ENCODE data around the gene ZRANB3. TPM values are rescaled to one million over a fixed set of nuclear protein-coding genes. Genes with fewer than 3 reads are reported as not detected.

ZRANB3 gene
- total and polyA plus RNA-seq, 7 experiments from 2014 or later, result 4.7 to 7.4 (median 5.6) TPM

GRCh38 chr2:135256531-135257260, 274.3 kb downstream of the ZRANB3 start:
- Mint-ChIP-seq H3K36me3 (peaks cover 0 to 26% (median 20%) of the 10 kb centered on the region in 5 donors), H3K27ac (no peak overlapping the region), H3K9me3 (peaks cover 0 to 10% (median 2%) of the 10 kb centered on the region in 11 donors), H3K4me3 (no peak overlapping the region), H3K4me1 (no peaks in the 10 kb centered on the region), H3K27me3 (no peaks in the 10 kb centered on the region)
- Histone ChIP-seq H3K4me3 (ENCODE audit: low read length) (no peak overlapping the region), H3K36me3 (ENCODE audit: control insufficient read depth in 2 of 3, insufficient read depth in 3 of 3, low read length in 3 of 3) (no peaks in the 10 kb centered on the region), H3K9me3 (ENCODE audit: control insufficient read depth in 2 of 3, low read length in 3 of 3) (no peaks in the 10 kb centered on the region), H3K27ac (ENCODE audit: low read depth, low read length) (no peak overlapping the region), H3K4me1 (ENCODE audit: control insufficient read depth in 2 of 2, insufficient read depth in 2 of 2, low read length in 2 of 2) (no peaks in the 10 kb centered on the region), H3K27me3 (ENCODE audit: control insufficient read depth in 2 of 2, insufficient read depth in 2 of 2, low read length in 2 of 2) (no peaks in the 10 kb centered on the region)
- no peak for DNase-seq
- no peak for ATAC-seq
- intact Hi-C loops (cut with micrococcal nuclease), result no loop called here
- CTCF ChIA-PET, result no interaction called here
- POLR2A ChIA-PET, result no interaction called here

DNA sequence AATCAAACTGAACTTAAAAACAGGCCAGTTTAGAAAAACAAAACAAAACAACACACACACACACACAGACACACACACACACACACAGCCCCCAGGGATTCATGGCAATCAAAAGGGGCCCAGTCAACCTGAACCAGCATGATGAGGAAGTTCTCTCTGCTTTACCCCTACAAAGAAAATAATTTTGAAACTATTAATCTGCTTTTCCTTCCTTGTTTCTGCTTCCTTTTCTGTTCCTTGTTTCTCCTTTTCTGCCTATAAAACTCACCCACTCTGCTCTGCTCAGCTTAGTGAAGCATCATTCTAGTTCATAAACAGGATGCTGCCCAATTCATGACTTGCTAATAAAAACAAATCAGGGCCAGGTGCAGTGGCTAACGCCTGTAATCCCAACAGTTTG, 275.8 kb downstream of the ZRANB3 start:
- Mint-ChIP-seq H3K4me1 (no peaks in the 10 kb centered on the region), H3K27ac (no peak overlapping the region), H3K27me3 (no peaks in the 10 kb centered on the region), H3K4me3 (no peak overlapping the region), H3K36me3 (peaks cover 0 to 38% (median 29%) of the 10 kb centered on the region in 5 donors), H3K9me3 (peaks cover under 1 to 20% (median 9%) of the 10 kb centered on the region in 11 donors)
- POLR2A ChIA-PET, result no interaction called here
- no peak for DNase-seq
- Histone ChIP-seq H3K27ac (ENCODE audit: low read depth, low read length) (no peak overlapping the region), H3K4me1 (ENCODE audit: control insufficient read depth in 2 of 2, insufficient read depth in 2 of 2, low read length in 2 of 2) (no peaks in the 10 kb centered on the region), H3K4me3 (ENCODE audit: low read length) (no peak overlapping the region), H3K27me3 (ENCODE audit: control insufficient read depth in 2 of 2, insufficient read depth in 2 of 2, low read length in 2 of 2) (no peaks in the 10 kb centered on the region), H3K36me3 (ENCODE audit: control insufficient read depth in 2 of 3, insufficient read depth in 3 of 3, low read length in 3 of 3) (no peaks in the 10 kb centered on the region), H3K9me3 (ENCODE audit: control insufficient read depth in 2 of 3, low read length in 3 of 3) (no peaks in the 10 kb centered on the region)
- CTCF ChIA-PET, result no interaction called here
- intact Hi-C loops (cut with micrococcal nuclease), result no loop called here
- ATAC-seq, result no peak

DNA sequence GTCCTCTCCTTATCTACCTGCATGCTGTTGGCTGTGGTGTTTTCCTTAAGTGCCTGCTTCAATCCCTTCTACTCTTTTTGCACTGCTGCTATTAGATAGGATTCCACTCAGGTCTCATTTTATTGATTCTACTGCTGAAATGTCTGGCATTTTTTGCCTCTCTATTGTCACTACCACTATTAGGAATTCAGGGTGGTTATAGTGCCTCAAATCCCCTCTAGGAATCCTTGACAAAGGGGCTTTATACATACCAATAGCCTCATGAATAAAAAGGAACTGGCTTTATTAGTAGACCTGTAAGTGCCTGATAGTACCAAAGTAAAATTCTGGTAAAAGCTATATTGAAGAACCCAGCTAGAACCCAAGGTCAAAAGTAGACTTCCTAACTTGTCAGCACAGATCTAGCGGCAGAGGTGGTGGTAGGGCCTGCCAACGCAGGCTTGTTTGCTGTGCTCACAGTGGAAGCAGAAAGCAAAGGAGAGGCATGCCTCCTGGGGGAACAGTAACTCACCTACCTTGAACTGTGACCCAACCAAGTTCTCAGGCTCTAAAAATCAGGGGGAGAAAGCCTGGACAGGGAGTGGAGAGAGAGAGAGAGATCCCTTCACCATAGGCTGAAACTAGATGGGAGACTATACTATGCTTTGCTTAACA, 278.1 kb downstream of the ZRANB3 start:
- H3K27me3 Mint-ChIP-seq, result no peaks in the 10 kb centered on the region
- no peak for ATAC-seq
- Histone ChIP-seq H3K27me3 (ENCODE audit: control insufficient read depth in 2 of 2, insufficient read depth in 2 of 2, low read length in 2 of 2) (no peaks in the 10 kb centered on the region), H3K36me3 (ENCODE audit: control insufficient read depth in 2 of 3, insufficient read depth in 3 of 3, low read length in 3 of 3) (no peaks in the 10 kb centered on the region), H3K9me3 (ENCODE audit: control insufficient read depth in 2 of 3, low read length in 3 of 3) (no peaks in the 10 kb centered on the region), H3K4me3 (ENCODE audit: low read length) (no peak overlapping the region), H3K27ac (ENCODE audit: low read depth, low read length) (no peak overlapping the region), H3K4me1 (ENCODE audit: control insufficient read depth in 2 of 2, insufficient read depth in 2 of 2, low read length in 2 of 2) (no peaks in the 10 kb centered on the region)
- ChIA-PET CTCF (no interaction called here), POLR2A (no interaction called here)
- H3K4me3 Mint-ChIP-seq, result no peak overlapping the region
- peaks cover 10 to 54% (median 38%) of the 10 kb centered on the region in 5 donors for H3K36me3 Mint-ChIP-seq
- H3K4me1 Mint-ChIP-seq, result no peaks in the 10 kb centered on the region
- peaks cover 5 to 41% (median 18%) of the 10 kb centered on the region in 11 donors for H3K9me3 Mint-ChIP-seq
- no peak for DNase-seq
- intact Hi-C loops (cut with micrococcal nuclease), result no loop called here
- no peak overlapping the region for H3K27ac Mint-ChIP-seq

DNA sequence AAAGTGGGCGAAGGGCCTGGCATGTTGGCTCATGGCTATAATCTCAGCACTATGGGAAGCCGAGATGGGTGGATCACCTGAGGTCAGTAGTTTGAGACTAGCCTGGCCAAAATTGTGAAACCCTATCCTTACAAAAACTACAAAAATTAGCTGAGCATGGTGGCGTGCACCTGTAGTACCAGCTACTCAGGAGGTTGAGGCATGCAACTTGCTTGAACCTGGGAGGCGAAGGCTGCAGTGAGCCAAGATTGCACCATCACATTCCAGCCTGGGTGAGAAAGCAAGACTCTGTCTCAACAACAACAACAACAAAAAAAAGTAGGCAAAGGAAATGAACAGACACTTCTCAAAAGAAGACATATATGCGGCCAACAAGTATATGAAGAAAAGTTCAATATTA, 282.4 kb downstream of the ZRANB3 start:
- H3K4me1 ChIP-seq (ENCODE audit: control insufficient read depth in 2 of 2, insufficient read depth in 2 of 2, low read length in 2 of 2), result peaks cover 0 to 3% of the 10 kb centered on the region in 2 donors
- no peaks in the 10 kb centered on the region for H3K27me3 ChIP-seq (ENCODE audit: control insufficient read depth in 2 of 2, insufficient read depth in 2 of 2, low read length in 2 of 2)
- Mint-ChIP-seq H3K36me3 (peaks cover 10 to 48% (median 32%) of the 10 kb centered on the region in 5 donors), H3K4me3 (no peak overlapping the region), H3K9me3 (peaks cover 5 to 41% (median 18%) of the 10 kb centered on the region in 11 donors), H3K27ac (no peak overlapping the region), H3K27me3 (no peaks in the 10 kb centered on the region), H3K4me1 (peaks cover 0 to 10% (median 0%) of the 10 kb centered on the region in 7 donors)
- H3K4me3 ChIP-seq (ENCODE audit: low read length), result no peak overlapping the region
- intact Hi-C loops (cut with micrococcal nuclease), result no loop called here
- DNase-seq (no peak), ATAC-seq (no peak)
- no peaks in the 10 kb centered on the region for H3K9me3 ChIP-seq (ENCODE audit: control insufficient read depth in 2 of 3, low read length in 3 of 3)
- POLR2A ChIA-PET, result no interaction called here
- CTCF ChIA-PET, result no interaction called here
- no peaks in the 10 kb centered on the region for H3K36me3 ChIP-seq (ENCODE audit: control insufficient read depth in 2 of 3, insufficient read depth in 3 of 3, low read length in 3 of 3)
- H3K27ac ChIP-seq (ENCODE audit: low read depth, low read length), result no peak overlapping the region

DNA sequence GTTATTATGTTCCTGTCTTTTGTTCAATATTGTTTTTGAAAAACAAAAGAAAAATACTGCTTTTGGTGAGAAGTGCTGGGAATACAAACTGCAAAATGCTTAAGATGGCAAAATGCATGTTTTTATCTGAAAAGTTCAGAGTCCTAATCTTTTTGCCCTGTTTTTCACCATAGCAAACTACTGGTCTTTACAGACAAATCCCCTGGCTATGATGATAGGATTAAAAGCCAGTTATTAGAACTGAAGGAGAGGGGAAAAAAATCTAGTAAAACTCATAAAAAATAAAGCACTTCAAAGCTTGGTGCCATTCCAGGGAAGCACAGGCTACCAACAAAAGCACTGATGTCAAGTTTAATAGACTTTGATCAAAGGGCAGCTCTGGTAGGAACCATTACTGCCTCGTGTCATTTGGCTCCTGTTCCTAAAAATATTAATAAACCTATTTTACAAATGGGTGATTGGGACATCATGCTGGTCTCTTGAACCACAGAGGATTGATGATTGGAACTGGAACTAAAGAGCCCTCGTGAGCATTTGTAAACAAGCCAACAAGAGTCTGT, 284.2 kb downstream of the ZRANB3 start:
- CTCF ChIA-PET, result interaction anchor here (0.6 kb wide), 1 partner anchor 544 kb away, joined by 4 read pairs; no protein-coding TSS in a partner anchor
- no peak overlapping the region for H3K27ac ChIP-seq (ENCODE audit: low read depth, low read length)
- POLR2A ChIA-PET, result interaction anchor here (0.6 kb wide), 1 partner anchor 17 kb away, joined by 3 read pairs; no protein-coding TSS in a partner anchor
- H3K27me3 Mint-ChIP-seq, result no peaks in the 10 kb centered on the region
- DNase-seq, result no peak
- no peak overlapping the region for H3K4me3 Mint-ChIP-seq
- H3K4me1 ChIP-seq (ENCODE audit: control insufficient read depth in 2 of 2, insufficient read depth in 2 of 2, low read length in 2 of 2), result peaks cover 0 to 3% of the 10 kb centered on the region in 2 donors
- H3K36me3 ChIP-seq (ENCODE audit: control insufficient read depth in 2 of 3, insufficient read depth in 3 of 3, low read length in 3 of 3), result no peaks in the 10 kb centered on the region
- ATAC-seq, result no peak
- no peak overlapping the region for H3K4me3 ChIP-seq (ENCODE audit: low read length)
- peaks cover 0 to 14% (median 0%) of the 10 kb centered on the region in 7 donors for H3K4me1 Mint-ChIP-seq
- intact Hi-C loops (cut with micrococcal nuclease), result no loop called here
- H3K27me3 ChIP-seq (ENCODE audit: control insufficient read depth in 2 of 2, insufficient read depth in 2 of 2, low read length in 2 of 2), result no peaks in the 10 kb centered on the region
- H3K9me3 Mint-ChIP-seq, result peaks cover 5 to 36% (median 18%) of the 10 kb centered on the region in 11 donors
- H3K36me3 Mint-ChIP-seq, result peaks cover 10 to 43% (median 29%) of the 10 kb centered on the region in 5 donors
- no peak overlapping the region for H3K27ac Mint-ChIP-seq
- no peaks in the 10 kb centered on the region for H3K9me3 ChIP-seq (ENCODE audit: control insufficient read depth in 2 of 3, low read length in 3 of 3)

DNA sequence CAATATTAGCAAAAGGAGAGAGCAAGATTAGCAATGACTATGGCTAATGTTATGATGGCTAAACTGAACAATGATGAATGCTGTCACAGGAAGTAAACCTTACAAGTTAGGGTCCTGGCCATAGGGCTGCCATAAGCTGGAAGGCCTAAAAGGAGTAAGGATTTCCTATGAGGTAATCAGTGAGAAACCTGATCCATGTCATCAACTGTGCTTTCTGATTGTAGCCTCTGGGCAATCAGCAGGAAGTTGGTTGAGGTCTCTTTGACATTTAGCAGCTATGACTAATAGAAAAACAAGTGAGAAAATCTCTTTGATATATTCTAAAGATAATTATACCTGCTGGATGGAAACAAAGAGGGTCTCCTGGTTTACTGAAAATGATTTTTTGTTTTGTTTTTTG, 285.9 kb downstream of the ZRANB3 start:
- Mint-ChIP-seq H3K4me3 (no peak overlapping the region), H3K27me3 (no peaks in the 10 kb centered on the region), H3K27ac (peak overlapping the region in 2 of 9 donors; percentile 17 to 60), H3K4me1 (peaks cover 0 to 14% (median 2%) of the 10 kb centered on the region in 7 donors), H3K9me3 (peaks cover 4 to 20% (median 8%) of the 10 kb centered on the region in 11 donors), H3K36me3 (peaks cover 6 to 34% (median 23%) of the 10 kb centered on the region in 5 donors)
- ATAC-seq, result peak; percentile 18
- Histone ChIP-seq H3K27me3 (ENCODE audit: control insufficient read depth in 2 of 2, insufficient read depth in 2 of 2, low read length in 2 of 2) (no peaks in the 10 kb centered on the region), H3K27ac (ENCODE audit: low read depth, low read length) (no peak overlapping the region), H3K9me3 (ENCODE audit: control insufficient read depth in 2 of 3, low read length in 3 of 3) (no peaks in the 10 kb centered on the region), H3K36me3 (ENCODE audit: control insufficient read depth in 2 of 3, insufficient read depth in 3 of 3, low read length in 3 of 3) (no peaks in the 10 kb centered on the region), H3K4me1 (ENCODE audit: control insufficient read depth in 2 of 2, insufficient read depth in 2 of 2, low read length in 2 of 2) (peaks cover 0 to 3% of the 10 kb centered on the region in 2 donors), H3K4me3 (ENCODE audit: low read length) (no peak overlapping the region)
- ChIA-PET CTCF (no interaction called here), POLR2A (no interaction called here)
- DNase-seq, result no peak
- intact Hi-C loops (cut with micrococcal nuclease), result loop anchor here in 1 of 2 donors (1.0 kb wide), 1 partner anchor 193 kb away; the partner anchor contains the start of gene RAB3GAP1

Measured in naive thymus-derived CD4-positive, alpha-beta T cell (primary cell).